ENCODE measurements around the gene AHCYL1.

DNA sequence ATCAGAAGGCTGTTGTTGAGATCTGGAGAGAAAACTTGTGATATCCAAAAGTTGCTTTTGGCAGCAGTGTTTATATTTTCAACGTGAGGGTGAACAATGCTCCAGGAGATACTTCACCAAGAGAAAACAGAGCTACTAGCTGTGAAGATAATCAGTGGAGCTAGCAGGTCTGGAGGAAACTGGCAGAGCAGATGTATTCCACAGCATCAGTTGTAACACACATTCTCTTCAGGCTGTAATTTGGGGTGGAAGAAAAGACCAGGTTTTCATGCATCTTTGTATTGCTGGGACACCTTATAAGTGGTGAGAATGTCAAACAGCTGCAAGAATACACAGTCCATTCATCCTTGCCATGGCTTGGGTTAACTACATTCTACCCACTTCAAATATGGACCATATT, 22.0 kb downstream of the AHCYL1 start:
- TF ChIP-seq, protein P1, sequence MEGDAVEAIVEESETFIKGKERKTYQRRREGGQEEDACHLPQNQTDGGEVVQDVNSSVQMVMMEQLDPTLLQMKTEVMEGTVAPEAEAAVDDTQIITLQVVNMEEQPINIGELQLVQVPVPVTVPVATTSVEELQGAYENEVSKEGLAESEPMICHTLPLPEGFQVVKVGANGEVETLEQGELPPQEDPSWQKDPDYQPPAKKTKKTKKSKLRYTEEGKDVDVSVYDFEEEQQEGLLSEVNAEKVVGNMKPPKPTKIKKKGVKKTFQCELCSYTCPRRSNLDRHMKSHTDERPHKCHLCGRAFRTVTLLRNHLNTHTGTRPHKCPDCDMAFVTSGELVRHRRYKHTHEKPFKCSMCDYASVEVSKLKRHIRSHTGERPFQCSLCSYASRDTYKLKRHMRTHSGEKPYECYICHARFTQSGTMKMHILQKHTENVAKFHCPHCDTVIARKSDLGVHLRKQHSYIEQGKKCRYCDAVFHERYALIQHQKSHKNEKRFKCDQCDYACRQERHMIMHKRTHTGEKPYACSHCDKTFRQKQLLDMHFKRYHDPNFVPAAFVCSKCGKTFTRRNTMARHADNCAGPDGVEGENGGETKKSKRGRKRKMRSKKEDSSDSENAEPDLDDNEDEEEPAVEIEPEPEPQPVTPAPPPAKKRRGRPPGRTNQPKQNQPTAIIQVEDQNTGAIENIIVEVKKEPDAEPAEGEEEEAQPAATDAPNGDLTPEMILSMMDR (IDR thresholded peaks at IDR 0.05; ENCODE audit: low read depth, low read length), result no peak
- TF ChIP-seq POLR2A (IDR thresholded peaks at IDR 0.05; ENCODE audit: extremely low read depth, insufficient read length), result no peak
- TF ChIP-seq, protein P2, sequence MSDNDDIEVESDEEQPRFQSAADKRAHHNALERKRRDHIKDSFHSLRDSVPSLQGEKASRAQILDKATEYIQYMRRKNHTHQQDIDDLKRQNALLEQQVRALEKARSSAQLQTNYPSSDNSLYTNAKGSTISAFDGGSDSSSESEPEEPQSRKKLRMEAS (IDR thresholded peaks at IDR 0.05; ENCODE audit: low read depth, low read length), result no peak
- no peak for TF ChIP-seq MYC (IDR thresholded peaks at IDR 0.05; ENCODE audit: low read depth, low read length)
